Prostate gland (tissue), 2 donors: ENCODE data around the gene PLEKHH2. TPM values are rescaled to one million over a fixed set of nuclear protein-coding genes. Genes with fewer than 3 reads are reported as not detected.

Source experiments
- DNase-seq: peaks from one replicate; pipeline ENCODE4 v3.0.0-alpha.2; 2019; ENCODE audit warnings: low spot score
- H3K27ac ChIP-seq, 2 donors: fragments of 200-600 bp; sonication (generic); 2 replicates each; pipeline ENCODE4 v1.5.1; 2017 to 2019
- H3K27me3 ChIP-seq: fragments of 200-600 bp; sonication (generic); replicated peaks from 2 replicates; pipeline ENCODE4 v1.5.1; 2019; ENCODE audit not compliant: insufficient read depth
- H3K36me3 ChIP-seq, 2 donors: fragments of 200-600 bp; sonication (generic); 1 replicate in 1 of 2; 2 replicates in 1 of 2; pipeline versions ENCODE4 v1.5.1 to v1.8.1; 2017 to 2019
- H3K4me1 ChIP-seq: fragments of 200-600 bp; sonication (generic); replicated peaks from 2 replicates; pipeline ENCODE4 v1.5.1; 2019
- H3K4me3 ChIP-seq, 2 donors: fragments of 200-600 bp; sonication (generic); 2 replicates each; pipeline ENCODE4 v1.5.1; 2017 to 2019
- H3K9me3 ChIP-seq: fragments of 200-600 bp; sonication (generic); 2 replicates; pipeline ENCODE4 v1.5.1; 2017
- POLR2A ChIP-seq: fragments of 450-650 bp; IDR thresholded peaks from one replicate; pipeline ENCODE4 v1.6.1; 2016; ENCODE audit warnings: antibody characterized with exemption, mild to moderate bottlenecking
- POLR2AphosphoS5 ChIP-seq: sonication (generic); formaldehyde crosslinking; IDR thresholded peaks from one replicate; pipeline ENCODE4 v1.6.1; 2017; ENCODE audit warnings: antibody characterized with exemption
- WGBS: methylation state at CpG from one replicate; pipeline ENCODE4 v1.1.5; 2018; 5-methylcytosine and 5-hydroxymethylcytosine counted together
- intact Hi-C: fragments of 100-400 bp; cut with DNase I; formaldehyde crosslinking; loops from one replicate; pipeline ENCODE4 v1.14.2; 2022
- total RNA-seq, 2 donors: library from RNA; depleted of rRNA; stranded (reverse); fragments of >200 nt; gene quantifications; one replicate each; pipeline ENCODE4 v1.1.0, GENCODE V29; 2016
- TF ChIP-seq, protein P1 (sequence below), 4 experiments: fragments of 200-600 bp in 2 of 4; fragments of 450-650 bp in 2 of 4; sonication (generic) in 2 of 4; IDR thresholded peaks; 1 replicate in 3 of 4; 2 replicates in 1 of 4; pipeline ENCODE4 v1.5.1; 2016 to 2019; ENCODE audit warnings: antibody characterized with exemption in 4 of 4, mild to moderate bottlenecking in 2 of 4, moderate library complexity in 2 of 4

PLEKHH2 gene
- total RNA-seq, 2 donors from 2014 or later: 5.9 to 25.2 TPM

DNA sequence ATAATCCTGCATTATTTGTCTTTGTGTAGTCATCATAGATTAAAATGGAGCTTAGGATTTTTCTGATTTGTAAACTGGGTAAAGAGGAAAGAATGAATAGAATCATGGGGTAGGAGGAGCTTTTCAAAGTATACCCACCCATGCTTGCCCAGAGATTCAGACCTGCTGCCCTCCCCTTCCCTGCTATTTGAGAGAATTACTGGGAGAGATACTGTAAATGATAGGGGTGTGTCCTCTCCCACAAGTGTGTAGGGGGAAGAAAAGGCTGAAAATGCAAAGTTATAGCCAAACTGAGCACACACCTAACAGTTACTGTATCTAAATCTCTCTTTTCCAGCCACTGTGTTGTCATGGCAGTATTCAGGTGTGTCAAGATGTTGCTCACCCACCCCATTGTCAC, 115.2 kb downstream of the PLEKHH2 start:
- no peak for DNase-seq
- no peaks in the 10 kb centered on the region for H3K9me3 ChIP-seq
- TF ChIP-seq POLR2AphosphoS5: no peak
- TF ChIP-seq, protein P1, sequence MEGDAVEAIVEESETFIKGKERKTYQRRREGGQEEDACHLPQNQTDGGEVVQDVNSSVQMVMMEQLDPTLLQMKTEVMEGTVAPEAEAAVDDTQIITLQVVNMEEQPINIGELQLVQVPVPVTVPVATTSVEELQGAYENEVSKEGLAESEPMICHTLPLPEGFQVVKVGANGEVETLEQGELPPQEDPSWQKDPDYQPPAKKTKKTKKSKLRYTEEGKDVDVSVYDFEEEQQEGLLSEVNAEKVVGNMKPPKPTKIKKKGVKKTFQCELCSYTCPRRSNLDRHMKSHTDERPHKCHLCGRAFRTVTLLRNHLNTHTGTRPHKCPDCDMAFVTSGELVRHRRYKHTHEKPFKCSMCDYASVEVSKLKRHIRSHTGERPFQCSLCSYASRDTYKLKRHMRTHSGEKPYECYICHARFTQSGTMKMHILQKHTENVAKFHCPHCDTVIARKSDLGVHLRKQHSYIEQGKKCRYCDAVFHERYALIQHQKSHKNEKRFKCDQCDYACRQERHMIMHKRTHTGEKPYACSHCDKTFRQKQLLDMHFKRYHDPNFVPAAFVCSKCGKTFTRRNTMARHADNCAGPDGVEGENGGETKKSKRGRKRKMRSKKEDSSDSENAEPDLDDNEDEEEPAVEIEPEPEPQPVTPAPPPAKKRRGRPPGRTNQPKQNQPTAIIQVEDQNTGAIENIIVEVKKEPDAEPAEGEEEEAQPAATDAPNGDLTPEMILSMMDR (IDR thresholded peaks at IDR 0.05): no peak
- no peak for TF ChIP-seq POLR2A

DNA sequence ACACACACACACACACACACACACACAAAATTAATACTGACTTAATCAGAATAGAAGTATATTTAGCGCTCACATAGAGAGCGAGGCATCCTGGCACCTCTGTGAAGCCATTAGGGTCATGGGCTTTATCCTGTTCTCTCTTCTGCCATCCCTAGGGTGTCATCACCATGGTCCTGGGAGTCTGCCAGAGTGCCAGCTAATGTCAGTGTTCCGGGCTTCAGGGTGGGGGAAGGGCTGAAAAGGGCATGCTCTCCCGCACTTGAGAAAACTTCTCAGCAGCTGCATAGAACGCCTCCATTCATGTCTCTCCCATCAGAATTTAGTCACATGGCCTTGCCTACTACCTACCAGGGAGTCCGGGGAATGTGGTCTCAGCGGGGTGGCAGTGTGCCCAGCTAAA, 117.1 kb downstream of the PLEKHH2 start:
- WGBS: 87% methylated on average over 7 of the region's 7 CpGs
- no peaks in the 10 kb centered on the region for H3K36me3 ChIP-seq
- TF ChIP-seq POLR2A: no peak
- TF ChIP-seq, protein P1 (IDR thresholded peaks at IDR 0.05): no peak
- no peak for TF ChIP-seq POLR2AphosphoS5
- H3K27me3 ChIP-seq: no peaks in the 10 kb centered on the region
- H3K27ac ChIP-seq: no peak overlapping the region
- intact Hi-C loops: no loop called here
- no peaks in the 10 kb centered on the region for H3K9me3 ChIP-seq
- no peaks in the 10 kb centered on the region for H3K4me1 ChIP-seq
- no peak overlapping the region for H3K4me3 ChIP-seq
- DNase-seq: no peak

More for the DNA sequence above, 115.2 kb downstream of the PLEKHH2 start:
- Histone ChIP-seq H3K27me3 (no peaks in the 10 kb centered on the region), H3K4me3 (no peak overlapping the region), H3K27ac (no peak overlapping the region), H3K4me1 (no peaks in the 10 kb centered on the region), H3K36me3 (no peaks in the 10 kb centered on the region)
- intact Hi-C loops: no loop called here

DNA sequence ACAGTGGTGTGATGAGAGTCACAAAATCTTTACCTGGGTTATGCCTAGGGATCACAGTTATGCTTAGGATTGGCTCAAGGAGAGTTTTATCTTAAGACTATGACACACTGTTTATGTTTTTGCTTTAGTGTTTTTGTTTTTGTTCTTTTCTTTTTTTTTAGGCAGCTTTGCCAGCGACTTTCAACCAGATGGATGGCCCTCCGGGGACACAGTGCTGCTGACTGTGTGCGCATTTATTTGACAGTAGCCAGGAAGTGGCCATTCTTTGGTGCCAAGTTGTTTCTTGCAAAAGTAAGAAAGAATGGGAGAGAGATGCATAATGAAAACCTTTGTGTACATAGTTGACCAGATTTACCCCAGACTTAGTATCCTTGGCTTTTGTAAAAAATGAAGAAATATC, 121.7 kb downstream of the PLEKHH2 start:
- Histone ChIP-seq H3K36me3 (no peaks in the 10 kb centered on the region), H3K27ac (no peak overlapping the region), H3K27me3 (no peaks in the 10 kb centered on the region), H3K9me3 (no peaks in the 10 kb centered on the region), H3K4me3 (no peak overlapping the region), H3K4me1 (no peaks in the 10 kb centered on the region)
- no peak for TF ChIP-seq POLR2A
- DNase-seq: no peak
- WGBS: 42% methylated on average over 3 of the region's 3 CpGs
- intact Hi-C loops: no loop called here

DNA sequence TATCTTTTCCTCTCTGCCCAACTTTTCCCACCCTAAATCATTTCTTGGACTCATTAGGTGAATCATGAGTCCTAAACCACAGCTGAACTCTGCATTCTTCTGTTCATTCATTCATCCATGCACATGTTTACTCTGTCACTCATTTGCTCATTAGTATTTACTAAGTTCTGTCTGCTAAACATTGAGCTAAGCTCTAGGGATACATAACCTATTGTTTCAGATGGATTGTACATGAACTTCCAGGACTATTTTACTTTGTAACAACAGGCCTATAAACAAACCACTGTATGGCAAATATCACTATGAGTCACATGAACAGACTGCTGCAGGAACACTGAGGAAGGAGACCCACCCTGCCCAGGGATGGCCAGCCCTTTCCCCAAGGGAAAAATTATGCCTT, 122.1 kb downstream of the PLEKHH2 start:
- no peaks in the 10 kb centered on the region for H3K4me1 ChIP-seq
- H3K36me3 ChIP-seq: no peaks in the 10 kb centered on the region
- H3K27ac ChIP-seq: no peak overlapping the region
- no peaks in the 10 kb centered on the region for H3K9me3 ChIP-seq
- intact Hi-C loops: no loop called here
- TF ChIP-seq POLR2A (no peak), POLR2AphosphoS5 (no peak)
- TF ChIP-seq, protein P1 (IDR thresholded peaks at IDR 0.05): no peak
- H3K4me3 ChIP-seq: no peak overlapping the region
- no peaks in the 10 kb centered on the region for H3K27me3 ChIP-seq
- DNase-seq: no peak

DNA sequence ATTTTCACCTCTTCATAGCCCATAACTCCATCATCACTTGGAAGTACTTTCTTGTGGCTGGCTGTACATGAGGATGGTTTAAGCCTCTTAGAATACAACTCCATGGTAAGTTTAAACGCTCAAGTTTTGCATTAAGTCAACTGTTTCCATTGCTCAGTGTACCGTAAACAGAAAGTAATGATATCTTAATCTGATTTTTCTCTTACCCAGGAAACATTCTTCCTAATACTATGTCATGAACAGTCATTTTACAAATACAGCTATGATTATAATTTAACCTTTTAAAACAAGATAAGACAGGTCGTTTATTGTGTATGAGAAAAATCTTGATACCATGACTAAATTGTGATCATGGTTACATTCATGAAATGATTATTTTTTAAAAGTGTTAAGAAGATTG, 125.2 kb downstream of the PLEKHH2 start:
- Histone ChIP-seq H3K27me3 (no peaks in the 10 kb centered on the region), H3K4me3 (no peak overlapping the region), H3K27ac (no peak overlapping the region), H3K9me3 (no peaks in the 10 kb centered on the region), H3K4me1 (no peaks in the 10 kb centered on the region), H3K36me3 (no peaks in the 10 kb centered on the region)
- 69% methylated on average over 3 of the region's 3 CpGs for WGBS
- TF ChIP-seq POLR2AphosphoS5 (no peak), POLR2A (no peak)
- TF ChIP-seq, protein P1 (IDR thresholded peaks at IDR 0.05): no peak
- DNase-seq: no peak
- intact Hi-C loops: no loop called here
